Endodermal cell (in vitro differentiated cells): Measurements from ENCODE around the gene MYLIP. TPM values are rescaled to one million over a fixed set of nuclear protein-coding genes. Genes with fewer than 3 reads are reported as not detected.
A peak's percentile ranks its signal among the peaks of the same experiment; 100 is the strongest.

Source experiments
- DNase-seq: peaks from one replicate; pipeline ENCODE4 v3.0.0-alpha.2; 2017
- H3K27ac ChIP-seq: 2 replicates; pipeline ENCODE4 v1.5.1; 2013; ENCODE audit warnings: mild to moderate bottlenecking, low read depth, low read length, moderate library complexity
- H3K27me3 ChIP-seq: 2 replicates; pipeline ENCODE4 v1.6.1; 2013; ENCODE audit warnings: mild to moderate bottlenecking, low read length, moderate library complexity; ENCODE audit not compliant: insufficient read depth, control insufficient read depth, poor library complexity, severe bottlenecking
- H3K36me3 ChIP-seq: 2 replicates; pipeline ENCODE4 v1.7.0; 2013; ENCODE audit warnings: mild to moderate bottlenecking, low read length, moderate library complexity; ENCODE audit not compliant: control insufficient read depth, insufficient read depth
- H3K4me1 ChIP-seq: one replicate; pipeline ENCODE4 v1.7.0; 2013; ENCODE audit warnings: low read length; ENCODE audit not compliant: control insufficient read depth, insufficient read depth
- H3K4me3 ChIP-seq: 2 replicates; pipeline ENCODE4 v1.5.1; 2013; ENCODE audit warnings: mild to moderate bottlenecking, low read length, moderate library complexity
- H3K9ac ChIP-seq: 2 replicates; pipeline ENCODE4 v1.6.1; 2013; ENCODE audit warnings: mild to moderate bottlenecking, low read length, moderate library complexity; ENCODE audit not compliant: poor library complexity, severe bottlenecking; ENCODE audit errors: extremely low read depth
- H3K9me3 ChIP-seq: 2 replicates; pipeline ENCODE4 v1.6.1; 2013; ENCODE audit warnings: mild to moderate bottlenecking, low read length, moderate library complexity; ENCODE audit not compliant: control insufficient read depth
- H3K27ac Mint-ChIP-seq: 2 replicates; pipeline ENCODE4 v1.8.0; 2020; ENCODE audit warnings: mixed read lengths
- H3K27me3 Mint-ChIP-seq: 2 replicates; pipeline ENCODE4 v1.8.0; 2021; ENCODE audit warnings: mild to moderate bottlenecking, mixed read lengths; ENCODE audit not compliant: insufficient read depth
- H3K36me3 Mint-ChIP-seq: 2 replicates; pipeline ENCODE4 v1.8.0; 2020; ENCODE audit warnings: low read depth, mixed read lengths
- H3K4me1 Mint-ChIP-seq: 2 replicates; pipeline ENCODE4 v1.8.0; 2020; ENCODE audit warnings: mixed read lengths
- H3K4me3 Mint-ChIP-seq: 2 replicates; pipeline ENCODE4 v1.8.0; 2020; ENCODE audit warnings: mild to moderate bottlenecking, moderate library complexity, mixed read lengths
- H3K9me3 Mint-ChIP-seq: 2 replicates; pipeline ENCODE4 v1.8.0; 2020; ENCODE audit warnings: mild to moderate bottlenecking, mixed read lengths
- WGBS, 2 experiments: methylation state at CpG; one replicate each; pipeline versions ENCODE4 v1.1.5 to v1.1.7; 2013; ENCODE audit warnings: missing lambda C conversion rate in 2 of 2, mixed read lengths in 1 of 2; ENCODE audit not compliant: insufficient coverage in 1 of 2, insufficient read length in 1 of 2; 5-methylcytosine and 5-hydroxymethylcytosine counted together
- total RNA-seq, 2 donors: library from RNA; stranded (reverse); fragmentation: NEBNext Ultra II Directional in 1 of 2; extraction: Animal tissue kit (Norgen Biotek cat#: 25700) in 1 of 2; gene quantifications; 2 replicates in 1 of 2; 3 replicates in 1 of 2; pipeline ENCODE4 v1.2.1, GENCODE V29; 2021
- TF ChIP-seq, protein P1 (sequence below): fragments of 200-600 bp; sonication (generic); conservative IDR thresholded peaks from 2 replicates; pipeline ENCODE4 v1.5.0; 2021; ENCODE audit warnings: antibody characterized with exemption, mild to moderate bottlenecking

Gene MYLIP
- total RNA-seq, 2 donors from 2014 or later = 25.8 to 30.2 TPM

DNA sequence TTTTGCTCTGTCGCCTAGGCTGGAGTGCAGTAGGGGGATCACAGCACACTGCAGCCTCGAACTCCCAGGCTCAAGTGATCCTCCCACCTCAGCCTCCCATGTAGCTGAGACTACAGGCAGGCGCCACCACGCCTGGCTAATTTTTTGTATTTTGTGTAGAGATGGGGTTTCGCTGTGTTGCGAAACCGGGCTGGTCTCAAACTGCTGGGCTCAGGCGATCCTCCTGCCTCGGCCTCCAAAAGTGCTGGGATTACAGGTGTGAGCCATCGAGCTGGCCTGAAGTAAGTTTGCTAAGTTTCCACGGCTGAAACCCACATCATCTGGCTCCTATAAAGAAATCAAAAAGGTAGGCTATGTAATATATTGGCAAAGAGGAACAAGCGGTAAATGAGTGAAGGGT is 1.4 kb upstream of the MYLIP start:
- Mint-ChIP-seq H3K27ac (no peak overlapping the region), H3K9me3 (no peaks in the 10 kb centered on the region)
- no peak overlapping the region for H3K4me3 ChIP-seq

DNA sequence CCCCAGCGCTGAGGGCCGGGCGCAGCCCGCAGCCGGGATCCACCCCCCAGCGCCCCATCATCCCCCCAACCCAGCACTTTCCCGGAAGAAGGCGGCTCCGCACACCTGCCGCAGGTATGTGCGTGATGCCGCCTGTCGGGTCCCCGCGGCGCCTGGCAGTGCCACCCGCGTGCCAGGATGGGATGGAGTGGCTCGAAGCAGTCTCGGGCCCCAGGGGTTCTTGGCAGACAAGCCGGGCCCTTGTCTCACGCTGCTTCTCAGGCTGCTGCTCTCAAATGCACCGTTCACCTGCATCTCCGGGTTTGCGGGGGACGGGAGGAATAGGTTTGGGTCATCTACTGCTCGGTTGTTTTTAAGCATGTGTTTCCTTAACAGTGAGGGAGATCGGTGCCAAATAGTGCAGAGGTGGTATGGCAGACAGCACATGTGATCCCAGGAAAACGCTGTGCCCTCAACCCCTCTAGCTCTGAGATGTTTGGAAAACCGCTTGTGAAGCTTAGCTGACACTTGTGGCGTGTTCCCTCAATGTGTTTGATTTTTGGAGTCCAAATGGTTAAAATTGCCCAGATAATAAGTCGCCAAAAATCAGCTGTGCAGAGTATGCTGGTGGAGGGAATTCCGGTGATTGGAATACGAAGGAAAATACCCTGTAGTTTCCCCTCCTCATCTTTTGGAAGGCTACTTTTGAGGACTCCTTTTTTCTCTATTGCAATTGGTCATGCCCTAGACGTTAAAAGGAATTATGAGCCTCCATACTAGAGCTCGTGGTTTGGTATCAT is 926 bp downstream of the MYLIP start:
- Mint-ChIP-seq H3K27ac (peak overlapping the region; percentile 93), H3K9me3 (no peaks in the 10 kb centered on the region), H3K36me3 (peaks cover 10% of the 10 kb centered on the region), H3K4me1 (peaks cover 29% of the 10 kb centered on the region), H3K4me3 (peak overlapping the region; percentile 86), H3K27me3 (peaks cover 2% of the 10 kb centered on the region)
- Histone ChIP-seq H3K9ac (peak overlapping the region; percentile 76), H3K9me3 (no peaks in the 10 kb centered on the region), H3K27me3 (no peaks in the 10 kb centered on the region), H3K36me3 (peaks cover 10% of the 10 kb centered on the region), H3K27ac (no peak overlapping the region), H3K4me1 (peaks cover 21% of the 10 kb centered on the region), H3K4me3 (peak overlapping the region; percentile 83)
- peak; percentile 78 for DNase-seq
- WGBS, 2 experiments = 4 to 17% methylated on average over 15 to 36 of the region's 36 CpGs
- TF ChIP-seq, protein P1, sequence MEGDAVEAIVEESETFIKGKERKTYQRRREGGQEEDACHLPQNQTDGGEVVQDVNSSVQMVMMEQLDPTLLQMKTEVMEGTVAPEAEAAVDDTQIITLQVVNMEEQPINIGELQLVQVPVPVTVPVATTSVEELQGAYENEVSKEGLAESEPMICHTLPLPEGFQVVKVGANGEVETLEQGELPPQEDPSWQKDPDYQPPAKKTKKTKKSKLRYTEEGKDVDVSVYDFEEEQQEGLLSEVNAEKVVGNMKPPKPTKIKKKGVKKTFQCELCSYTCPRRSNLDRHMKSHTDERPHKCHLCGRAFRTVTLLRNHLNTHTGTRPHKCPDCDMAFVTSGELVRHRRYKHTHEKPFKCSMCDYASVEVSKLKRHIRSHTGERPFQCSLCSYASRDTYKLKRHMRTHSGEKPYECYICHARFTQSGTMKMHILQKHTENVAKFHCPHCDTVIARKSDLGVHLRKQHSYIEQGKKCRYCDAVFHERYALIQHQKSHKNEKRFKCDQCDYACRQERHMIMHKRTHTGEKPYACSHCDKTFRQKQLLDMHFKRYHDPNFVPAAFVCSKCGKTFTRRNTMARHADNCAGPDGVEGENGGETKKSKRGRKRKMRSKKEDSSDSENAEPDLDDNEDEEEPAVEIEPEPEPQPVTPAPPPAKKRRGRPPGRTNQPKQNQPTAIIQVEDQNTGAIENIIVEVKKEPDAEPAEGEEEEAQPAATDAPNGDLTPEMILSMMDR = peak; percentile 29

More for the DNA sequence above, 1.4 kb upstream of the MYLIP start:
- Histone ChIP-seq H3K9me3 (no peaks in the 10 kb centered on the region), H3K4me1 (peaks cover 10% of the 10 kb centered on the region), H3K27me3 (no peaks in the 10 kb centered on the region), H3K9ac (no peak overlapping the region), H3K27ac (no peak overlapping the region), H3K36me3 (no peaks in the 10 kb centered on the region)
- H3K4me1 Mint-ChIP-seq = peaks cover 13% of the 10 kb centered on the region
- no peak for DNase-seq
- peaks cover 4% of the 10 kb centered on the region for H3K27me3 Mint-ChIP-seq
- no peak overlapping the region for H3K4me3 Mint-ChIP-seq
- H3K36me3 Mint-ChIP-seq = peaks cover 4% of the 10 kb centered on the region
- TF ChIP-seq, protein P1 = no peak
- 90 to 93% methylated on average over 9 to 12 of the region's 12 CpGs for WGBS, 2 experiments

DNA sequence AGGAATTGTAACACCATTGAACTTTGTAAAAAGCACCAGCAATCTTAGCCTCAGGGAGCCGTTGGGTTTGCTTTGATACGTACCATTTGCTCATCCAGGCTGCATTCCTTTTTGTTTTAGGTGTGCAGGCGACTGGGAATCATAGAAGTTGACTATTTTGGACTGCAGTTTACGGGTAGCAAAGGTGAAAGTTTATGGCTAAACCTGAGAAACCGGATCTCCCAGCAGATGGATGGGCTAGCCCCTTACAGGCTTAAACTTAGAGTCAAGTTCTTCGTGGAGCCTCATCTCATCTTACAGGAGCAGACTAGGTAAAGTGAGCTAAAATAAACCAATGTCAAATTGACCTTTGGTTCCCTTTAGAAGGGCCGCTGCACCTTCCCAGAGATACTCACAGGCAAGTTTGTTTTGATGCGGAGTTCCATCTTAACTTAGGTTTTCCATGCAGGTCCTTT is 1.6 kb downstream of the MYLIP start:
- no peaks in the 10 kb centered on the region for H3K9me3 ChIP-seq
- no peaks in the 10 kb centered on the region for H3K27me3 ChIP-seq
- H3K36me3 ChIP-seq = peaks cover 10% of the 10 kb centered on the region
- DNase-seq = no peak
- TF ChIP-seq, protein P1 = no peak
- Mint-ChIP-seq H3K36me3 (peaks cover 10% of the 10 kb centered on the region), H3K4me1 (peaks cover 35% of the 10 kb centered on the region), H3K9me3 (no peaks in the 10 kb centered on the region), H3K27me3 (peaks cover 2% of the 10 kb centered on the region), H3K4me3 (peak overlapping the region; percentile 86), H3K27ac (peak overlapping the region; percentile 93)
- peaks cover 21% of the 10 kb centered on the region for H3K4me1 ChIP-seq
- peak overlapping the region; percentile 76 for H3K9ac ChIP-seq
- no peak overlapping the region for H3K27ac ChIP-seq
- WGBS, 2 experiments = 47 to 51% methylated on average over 6 to 8 of the region's 8 CpGs
- peak overlapping the region; percentile 83 for H3K4me3 ChIP-seq
